Measurements from ENCODE around the gene FGGY. TPM values are rescaled to one million over a fixed set of nuclear protein-coding genes. Genes with fewer than 3 reads are reported as not detected.

FGGY gene
- total RNA-seq, 2 donors from 2014 or later, result 12.2 to 17.4 TPM

DNA sequence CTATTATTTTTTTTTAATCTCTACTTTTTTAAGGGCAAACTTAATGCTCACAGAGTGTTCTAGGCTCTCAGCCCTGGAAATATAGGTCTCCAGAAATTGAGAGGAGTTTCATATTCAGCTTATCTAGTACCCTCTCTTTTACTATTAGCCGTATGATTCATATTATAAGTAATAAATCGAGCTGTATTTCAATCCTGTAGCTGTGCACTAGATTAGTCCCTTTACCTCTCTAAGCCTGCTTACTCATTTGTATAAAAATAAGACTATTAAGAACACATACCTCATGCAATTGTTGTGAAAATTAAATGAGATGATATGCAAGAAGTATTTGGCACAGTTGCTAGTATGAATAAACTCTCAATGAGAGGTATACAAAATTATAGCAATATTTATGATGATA is 389.7 kb downstream of the FGGY start:
- H3K36me3 ChIP-seq (replicated peaks in 1 of 2; ENCODE audit: insufficient read depth in 1 of 2, low read depth in 2 of 2), result no peaks in the 10 kb centered on the region
- 78 to 80% methylated on average over 2 of the region's 2 CpGs for WGBS, 2 donors
- no peak for ATAC-seq
- no peak overlapping the region for H3K27ac ChIP-seq
- H3K4me1 ChIP-seq, result peaks cover 6% of the 10 kb centered on the region
- intact Hi-C loops (cut with DNase I), result no loop called here
- H3K9me3 ChIP-seq, result no peaks in the 10 kb centered on the region
- DNase-seq, result no peak
- H3K4me3 ChIP-seq, result no peak overlapping the region
- TF ChIP-seq, protein P1, sequence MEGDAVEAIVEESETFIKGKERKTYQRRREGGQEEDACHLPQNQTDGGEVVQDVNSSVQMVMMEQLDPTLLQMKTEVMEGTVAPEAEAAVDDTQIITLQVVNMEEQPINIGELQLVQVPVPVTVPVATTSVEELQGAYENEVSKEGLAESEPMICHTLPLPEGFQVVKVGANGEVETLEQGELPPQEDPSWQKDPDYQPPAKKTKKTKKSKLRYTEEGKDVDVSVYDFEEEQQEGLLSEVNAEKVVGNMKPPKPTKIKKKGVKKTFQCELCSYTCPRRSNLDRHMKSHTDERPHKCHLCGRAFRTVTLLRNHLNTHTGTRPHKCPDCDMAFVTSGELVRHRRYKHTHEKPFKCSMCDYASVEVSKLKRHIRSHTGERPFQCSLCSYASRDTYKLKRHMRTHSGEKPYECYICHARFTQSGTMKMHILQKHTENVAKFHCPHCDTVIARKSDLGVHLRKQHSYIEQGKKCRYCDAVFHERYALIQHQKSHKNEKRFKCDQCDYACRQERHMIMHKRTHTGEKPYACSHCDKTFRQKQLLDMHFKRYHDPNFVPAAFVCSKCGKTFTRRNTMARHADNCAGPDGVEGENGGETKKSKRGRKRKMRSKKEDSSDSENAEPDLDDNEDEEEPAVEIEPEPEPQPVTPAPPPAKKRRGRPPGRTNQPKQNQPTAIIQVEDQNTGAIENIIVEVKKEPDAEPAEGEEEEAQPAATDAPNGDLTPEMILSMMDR (IDR thresholded peaks at IDR 0.05), result no peak
- no peak for TF ChIP-seq POLR2A (IDR thresholded peaks at IDR 0.05)
- no peaks in the 10 kb centered on the region for H3K27me3 ChIP-seq

DNA sequence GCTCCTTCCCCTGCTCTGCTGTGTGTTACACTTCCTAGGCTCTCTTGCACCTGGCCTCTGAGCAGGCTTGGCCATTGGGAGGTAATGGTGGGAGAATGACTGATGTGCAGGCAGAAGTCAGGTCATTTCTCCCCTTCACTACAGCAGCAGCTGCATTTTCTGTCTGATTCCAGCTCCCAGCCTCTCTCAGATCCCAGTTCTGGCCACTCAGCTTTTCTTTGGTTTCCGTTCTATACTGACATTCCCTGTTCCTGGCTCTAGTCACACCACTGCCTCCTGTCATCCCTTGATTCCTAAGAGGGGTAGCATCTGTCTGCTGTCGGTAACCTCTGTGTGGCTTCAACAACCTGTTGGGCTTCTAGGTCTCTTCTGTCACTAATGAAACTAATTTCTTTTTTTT is 390.2 kb downstream of the FGGY start:
- Histone ChIP-seq H3K36me3 (replicated peaks in 1 of 2; ENCODE audit: insufficient read depth in 1 of 2, low read depth in 2 of 2) (no peaks in the 10 kb centered on the region), H3K27me3 (no peaks in the 10 kb centered on the region), H3K9me3 (no peaks in the 10 kb centered on the region), H3K27ac (no peak overlapping the region), H3K4me3 (no peak overlapping the region), H3K4me1 (peaks cover 6% of the 10 kb centered on the region)
- TF ChIP-seq, protein P1 (IDR thresholded peaks at IDR 0.05), result no peak
- TF ChIP-seq POLR2A (IDR thresholded peaks at IDR 0.05), result no peak
- no peak for DNase-seq
- intact Hi-C loops (cut with DNase I), result no loop called here
- 84 to 91% methylated on average over 2 of the region's 2 CpGs for WGBS, 2 donors
- no peak for ATAC-seq

DNA sequence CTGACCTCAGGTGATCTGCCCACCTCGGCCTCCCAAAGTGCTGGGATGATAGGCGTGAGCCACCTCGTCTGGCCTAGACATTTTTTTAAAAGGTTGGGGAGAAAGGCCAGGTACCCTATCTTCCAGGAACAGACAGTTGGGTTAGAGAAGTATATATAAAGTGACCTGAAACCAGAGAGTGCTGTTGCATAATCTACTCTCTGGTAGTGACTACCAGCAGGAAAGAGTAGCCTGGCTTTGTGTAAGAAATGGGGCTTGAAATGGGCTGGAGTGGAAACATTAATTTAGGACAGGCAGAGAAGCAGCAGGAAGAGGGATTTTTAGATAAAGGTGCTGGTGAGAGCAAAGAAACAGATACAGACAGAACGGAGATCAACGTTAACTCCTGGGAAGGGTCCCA is 392.1 kb downstream of the FGGY start:
- no peak overlapping the region for H3K4me3 ChIP-seq
- intact Hi-C loops (cut with DNase I), result no loop called here
- DNase-seq (no peak), ATAC-seq (no peak)
- H3K9me3 ChIP-seq, result no peaks in the 10 kb centered on the region
- no peaks in the 10 kb centered on the region for H3K27me3 ChIP-seq
- H3K36me3 ChIP-seq (replicated peaks in 1 of 2; ENCODE audit: insufficient read depth in 1 of 2, low read depth in 2 of 2), result no peaks in the 10 kb centered on the region
- 80 to 92% methylated on average over 5 of the region's 5 CpGs for WGBS, 2 donors
- TF ChIP-seq POLR2A (IDR thresholded peaks at IDR 0.05), result no peak
- TF ChIP-seq, protein P1 (IDR thresholded peaks at IDR 0.05), result no peak
- H3K4me1 ChIP-seq, result peaks cover 6% of the 10 kb centered on the region
- no peak overlapping the region for H3K27ac ChIP-seq

DNA sequence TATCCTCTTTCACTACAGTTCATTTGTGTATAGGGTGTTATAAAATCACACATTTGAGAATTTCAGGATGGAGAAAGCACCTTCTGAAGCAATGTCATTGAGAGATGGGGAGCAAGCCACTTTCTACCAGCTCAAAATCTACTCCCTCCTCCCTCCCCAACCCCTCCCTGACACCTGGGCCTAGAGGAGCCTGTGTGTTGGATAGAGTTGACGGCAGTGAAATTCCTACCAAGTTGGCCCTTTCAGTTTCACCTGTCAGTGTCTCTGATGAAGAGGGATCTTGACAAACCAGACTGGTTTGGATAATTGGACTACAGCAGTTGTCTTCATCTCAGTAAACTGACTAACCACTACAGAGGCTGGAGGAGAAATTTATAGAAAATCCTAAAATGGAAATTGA is 392.8 kb downstream of the FGGY start:
- Histone ChIP-seq H3K4me3 (no peak overlapping the region), H3K27ac (no peak overlapping the region), H3K9me3 (no peaks in the 10 kb centered on the region), H3K36me3 (replicated peaks in 1 of 2; ENCODE audit: insufficient read depth in 1 of 2, low read depth in 2 of 2) (no peaks in the 10 kb centered on the region), H3K27me3 (no peaks in the 10 kb centered on the region), H3K4me1 (peaks cover 6% of the 10 kb centered on the region)
- 89 to 91% methylated on average over 1 of the region's 1 CpG for WGBS, 2 donors
- no peak for ATAC-seq
- intact Hi-C loops (cut with DNase I), result no loop called here
- no peak for DNase-seq
- TF ChIP-seq, protein P1 (IDR thresholded peaks at IDR 0.05), result no peak
- TF ChIP-seq POLR2A (IDR thresholded peaks at IDR 0.05), result no peak

DNA sequence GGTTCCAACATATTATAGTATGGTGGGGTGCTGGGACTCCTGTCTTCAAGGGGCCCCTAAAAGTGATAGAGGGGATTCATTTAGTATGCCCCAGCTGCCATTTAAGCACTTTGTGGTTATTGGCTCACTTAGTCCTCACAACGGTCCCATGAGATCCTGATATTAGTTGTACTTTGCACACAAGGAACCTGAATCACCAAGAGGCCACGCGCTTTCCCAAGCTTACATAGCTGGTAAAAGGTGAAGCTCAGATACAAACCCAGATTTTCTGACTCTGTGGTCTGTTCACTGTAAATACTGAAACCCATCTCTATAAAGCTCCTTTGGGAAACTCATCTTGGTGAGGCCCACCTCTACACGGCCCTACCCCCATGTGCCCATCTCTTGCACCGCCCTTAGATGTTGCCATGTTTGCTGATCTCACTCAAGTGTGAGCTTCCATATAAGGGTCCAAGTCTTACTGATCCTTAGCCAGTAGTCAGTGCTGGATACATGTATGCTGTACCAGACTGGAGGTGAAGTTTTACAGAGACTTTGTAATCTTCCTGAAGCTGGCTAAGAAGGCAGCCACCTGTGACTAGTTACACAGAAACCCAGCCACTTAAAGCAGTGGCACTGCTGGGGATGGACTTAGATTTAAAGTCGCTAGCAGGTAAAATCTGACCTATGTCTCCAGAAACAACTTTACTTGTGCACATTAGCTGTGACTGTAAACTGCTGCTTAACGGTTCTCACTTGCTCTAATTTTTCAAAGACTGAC is 393.5 kb downstream of the FGGY start:
- intact Hi-C loops (cut with DNase I), result no loop called here
- Histone ChIP-seq H3K36me3 (replicated peaks in 1 of 2; ENCODE audit: insufficient read depth in 1 of 2, low read depth in 2 of 2) (no peaks in the 10 kb centered on the region), H3K27me3 (no peaks in the 10 kb centered on the region), H3K9me3 (no peaks in the 10 kb centered on the region), H3K4me1 (peaks cover 6% of the 10 kb centered on the region), H3K4me3 (no peak overlapping the region), H3K27ac (peak overlapping the region in 1 of 4 donors; percentile 63)
- 87 to 93% methylated on average over 7 of the region's 7 CpGs for WGBS, 2 donors
- ATAC-seq (no peak), DNase-seq (no peak)
- TF ChIP-seq, protein P1 (IDR thresholded peaks at IDR 0.05), result no peak
- TF ChIP-seq POLR2A (IDR thresholded peaks at IDR 0.05), result no peak

Data from body of pancreas (tissue), 4 donors.